SK-N-SH (cell line): ENCODE results near the gene RAD51B. TPM values are rescaled to one million over a fixed set of nuclear protein-coding genes. Genes with fewer than 3 reads are reported as not detected.

Experiments
- CTCF ChIA-PET: fragments of 300-600, 350-600 bp; formaldehyde crosslinking; extraction: SDS; loops from one replicate; lab custom pipeline; 2021; lab: Yijun Ruan, JAX
- POLR2A ChIA-PET: fragments of 350-600 bp; sonication (Branson Sonifier 250); formaldehyde crosslinking; extraction: SDS; loops from one replicate; lab custom pipeline; 2020; ENCODE audit warnings: antibody characterized with exemption, inconsistent platforms; lab: Yijun Ruan, JAX
- DNase-seq: peaks from one replicate; pipeline ENCODE4 v3.0.0; 2012
- H2AFZ ChIP-seq: fragments of 200-600 bp; sonication (generic); 2 replicates; pipeline ENCODE4 v1.8.1; 2016; ENCODE audit warnings: antibody characterized with exemption, mild to moderate bottlenecking, low read depth
- H3F3A ChIP-seq: fragments of 200-600 bp; sonication (generic); replicated peaks from 2 replicates; pipeline ENCODE3; 2016; ENCODE audit warnings: antibody characterized with exemption, mild to moderate bottlenecking; ENCODE audit not compliant: insufficient read depth
- H3K27ac ChIP-seq, 2 experiments: fragments of 200-500 bp in 1 of 2; fragments of 200-600 bp in 1 of 2; sonication (Bioruptor generic) in 1 of 2; sonication (generic), shearing (Covaris generic) in 1 of 2; 2 replicates each; pipeline versions ENCODE4 v1.5.1 to v1.6.1; 2014 to 2016; ENCODE audit warnings: low read depth in 2 of 2, inconsistent platforms in 1 of 2, low read length in 1 of 2, mild to moderate bottlenecking in 1 of 2, mixed read lengths in 1 of 2
- H3K27me3 ChIP-seq: fragments of 200-600 bp; sonication (generic), shearing (Covaris generic); 2 replicates; pipeline ENCODE4 v1.6.1; 2016; ENCODE audit warnings: mixed run types; ENCODE audit not compliant: insufficient read depth
- H3K36me3 ChIP-seq, 2 experiments: fragments of 200-500 bp in 1 of 2; fragments of 200-600 bp in 1 of 2; sonication (Bioruptor generic) in 1 of 2; sonication (generic) in 1 of 2; replicated peaks in 1 of 2; 2 replicates each; pipeline versions ENCODE3 to v1.5.1; 2014 to 2016; ENCODE audit warnings: low read length in 1 of 2, mild to moderate bottlenecking in 1 of 2; ENCODE audit not compliant: insufficient read depth in 2 of 2, control insufficient read depth in 1 of 2
- H3K4me1 ChIP-seq, 2 experiments: fragments of 200-500 bp in 1 of 2; fragments of 200-600 bp in 1 of 2; sonication (Bioruptor generic) in 1 of 2; sonication (generic), shearing (Covaris generic) in 1 of 2; 2 replicates each; pipeline versions ENCODE4 v1.5.1 to v1.6.1; 2014 to 2016; ENCODE audit warnings: low read depth in 1 of 2, low read length in 1 of 2, mixed run types in 1 of 2; ENCODE audit not compliant: insufficient read depth in 2 of 2, control insufficient read depth in 1 of 2
- H3K4me2 ChIP-seq: fragments of 200-600 bp; sonication (generic), shearing (Covaris generic); 2 replicates; pipeline ENCODE4 v1.6.1; 2017; ENCODE audit warnings: mixed run types
- H3K4me3 ChIP-seq, 2 experiments: fragments of 200-500 bp in 1 of 2; fragments of 200-600 bp in 1 of 2; sonication (Bioruptor generic) in 1 of 2; sonication (generic), shearing (Covaris generic) in 1 of 2; 2 replicates each; pipeline versions ENCODE4 v1.5.1 to v1.8.1; 2014 to 2016; ENCODE audit warnings: low read depth in 2 of 2, inconsistent platforms in 1 of 2, low read length in 1 of 2, mild to moderate bottlenecking in 1 of 2, mixed read lengths in 1 of 2, moderate library complexity in 1 of 2
- H3K79me2 ChIP-seq: fragments of 200-600 bp; sonication (generic); 2 replicates; pipeline ENCODE4 v1.8.1; 2017; ENCODE audit warnings: mild to moderate bottlenecking; ENCODE audit not compliant: insufficient read depth
- H3K9ac ChIP-seq: fragments of 200-600 bp; sonication (generic); 2 replicates; pipeline ENCODE4 v1.6.1; 2017; ENCODE audit warnings: mixed run types
- H3K9me2 ChIP-seq: fragments of 200-600 bp; sonication (generic); 2 replicates; pipeline ENCODE4 v1.6.1; 2017; ENCODE audit warnings: mixed run types
- H3K9me3 ChIP-seq: fragments of 200-600 bp; sonication (generic); 2 replicates; pipeline ENCODE4 v1.6.1; 2017; ENCODE audit warnings: mixed run types, mild to moderate bottlenecking, moderate library complexity
- H4K20me1 ChIP-seq: fragments of 200-600 bp; sonication (generic); 2 replicates; pipeline ENCODE4 v1.6.1; 2017; ENCODE audit warnings: mild to moderate bottlenecking, mixed run types; ENCODE audit not compliant: insufficient read depth
- CHD2 ChIP-seq: fragments of 150-350 bp; IDR thresholded peaks from 2 replicates; pipeline ENCODE4 v1.6.1; 2018; ENCODE audit warnings: low read length; ENCODE audit not compliant: partially characterized antibody
- CTCF ChIP-seq: fragments of 200-600 bp; sonication (generic); IDR thresholded peaks from 2 replicates; pipeline ENCODE4 v1.6.1; 2017; ENCODE audit warnings: antibody characterized with exemption, mild to moderate bottlenecking, moderate library complexity
- EP300 ChIP-seq, 2 experiments: IDR thresholded peaks; 2 replicates each; pipeline versions ENCODE4 v1.4.0 to v1.6.1; 2012; ENCODE audit warnings: borderline replicate concordance in 1 of 2, low read depth in 1 of 2, low read length in 1 of 2
- FOSL2 ChIP-seq: IDR thresholded peaks from 2 replicates; pipeline ENCODE4 v1.4.0; 2012; ENCODE audit warnings: low read depth, mild to moderate bottlenecking, moderate library complexity, borderline replicate concordance
- FOXM1 ChIP-seq: IDR thresholded peaks from 2 replicates; pipeline ENCODE4 v1.4.0; 2012; ENCODE audit warnings: low read depth, mild to moderate bottlenecking
- GATA2 ChIP-seq: sonication (generic); formaldehyde crosslinking; IDR thresholded peaks from 2 replicates; pipeline ENCODE4 v1.5.0; 2020; ENCODE audit warnings: mild to moderate bottlenecking, missing genetic modification reagents
- IRF3 ChIP-seq: fragments of 150-350 bp; IDR thresholded peaks from 2 replicates; pipeline ENCODE4 v1.6.1; 2016; ENCODE audit warnings: mild to moderate bottlenecking, low read depth, low read length
- POLR2AphosphoS5 ChIP-seq: IDR thresholded peaks from 2 replicates; pipeline ENCODE4 v1.6.1; 2012; ENCODE audit warnings: low read depth, low read length
- RAD21 ChIP-seq: IDR thresholded peaks from 2 replicates; pipeline ENCODE4 v1.6.1; 2012; ENCODE audit warnings: mild to moderate bottlenecking, low read length
- REST ChIP-seq: IDR thresholded peaks from 2 replicates; pipeline ENCODE4 v1.6.1; 2012; ENCODE audit warnings: mild to moderate bottlenecking, low read depth, low read length, moderate library complexity
- RFX5 ChIP-seq: IDR thresholded peaks from 2 replicates; pipeline ENCODE4 v1.6.1; 2012; ENCODE audit warnings: mild to moderate bottlenecking, improper control_type of control experiment, low read length
- YY1 ChIP-seq: IDR thresholded peaks from 2 replicates; pipeline ENCODE4 v1.4.0; 2012; ENCODE audit warnings: low read depth, mild to moderate bottlenecking
- WGBS: methylation state at CpG from one replicate; pipeline ENCODE4 v1.1.6; 2017; ENCODE audit warnings: low lambda C conversion rate; 5-methylcytosine and 5-hydroxymethylcytosine counted together
- polyA plus RNA-seq, 3 experiments: library from polyadenylated mRNA; depleted of rRNA; stranded (reverse); fragments of >200 nt; gene quantifications; 2 replicates each; pipeline ENCODE4 v1.2.3, GENCODE V29; 2012
- TF ChIP-seq, protein P1 (sequence below): fragments of 150-350 bp; IDR thresholded peaks from 2 replicates; pipeline ENCODE4 v1.6.1; 2017; ENCODE audit warnings: antibody characterized with exemption, low read length, low read depth, borderline replicate concordance

Gene RAD51B
- polyA plus RNA-seq, 1 of the 3 experiments (the other 2 are of a cell fraction), result 6.0 TPM

GRCh38 chr14:68297039-68297438 is 477.5 kb downstream of the RAD51B start:
- Histone ChIP-seq H4K20me1 (no peaks in the 10 kb centered on the region), H3K4me3 (no peak overlapping the region), H3K27ac (no peak overlapping the region), H3K4me1 (peaks cover 0 to 11% of the 10 kb centered on the region in 2 experiments; a peak in 3 of 4 replicates), H3K36me3 (no peaks in the 10 kb centered on the region), H3F3A (no peaks in the 10 kb centered on the region), H3K27me3 (no peaks in the 10 kb centered on the region), H3K79me2 (no peaks in the 10 kb centered on the region), H3K4me2 (no peak overlapping the region), H3K9me3 (no peaks in the 10 kb centered on the region), H2AFZ (no peak overlapping the region), H3K9ac (no peak overlapping the region), H3K9me2 (no peaks in the 10 kb centered on the region)
- no peak for DNase-seq
- WGBS, result 93% methylated on average over 4 of the region's 4 CpGs
- CTCF ChIA-PET, result interaction anchor here (0.8 to 1.5 kb wide), 2 partner anchors 9 to 491 kb away, joined by 3 to 5 read pairs; no protein-coding TSS in a partner anchor
- TF ChIP-seq CHD2 (no peak), RFX5 (no peak), RAD21 (no peak), POLR2AphosphoS5 (no peak), EP300 (IDR thresholded peaks at IDR 0.05; ENCODE audit: borderline replicate concordance in 1 of 2, low read depth in 1 of 2, low read length in 1 of 2) (no peak), GATA2 (CRISPR knock-in tag) (no peak)
- POLR2A ChIA-PET, result no interaction called here

DNA sequence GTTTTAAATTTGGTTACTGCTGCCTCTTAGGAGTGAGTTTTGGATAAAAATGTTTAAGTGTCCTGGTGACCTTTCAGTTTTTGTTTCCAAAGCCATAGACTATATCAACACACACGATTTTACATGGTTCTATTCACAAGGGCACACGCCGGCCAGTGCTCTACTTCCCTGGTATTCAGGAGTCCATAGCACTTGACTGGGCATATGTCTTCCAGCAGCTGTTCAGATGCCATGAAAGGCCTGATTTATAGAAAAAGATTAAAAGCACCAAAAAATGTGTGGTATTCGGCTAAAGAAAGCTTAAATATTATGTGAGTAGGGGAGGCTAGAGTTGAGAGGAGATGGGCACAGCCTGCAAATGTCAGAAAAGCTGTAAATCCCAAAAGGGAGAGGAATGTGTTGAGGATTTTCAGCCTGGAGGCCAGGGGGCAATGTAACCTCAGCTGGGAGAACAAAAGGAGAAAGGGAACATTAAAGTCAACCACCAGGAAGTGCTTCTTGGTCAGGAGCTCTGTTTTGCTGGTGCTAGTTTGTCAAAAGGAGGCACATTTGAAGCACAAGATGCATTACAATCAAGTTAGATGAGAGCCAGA is 478.4 kb downstream of the RAD51B start:
- peaks cover 0 to 5% of the 10 kb centered on the region in 2 experiments; a peak in 3 of 4 replicates for H3K4me1 ChIP-seq
- no peaks in the 10 kb centered on the region for H3K9me2 ChIP-seq
- H3K27me3 ChIP-seq, result no peaks in the 10 kb centered on the region
- no peak overlapping the region for H2AFZ ChIP-seq
- no peaks in the 10 kb centered on the region for H3F3A ChIP-seq
- no peak overlapping the region for H3K4me2 ChIP-seq
- peak; percentile 27; the same call in 1 of the 2 replicates for TF ChIP-seq CTCF
- peak; percentile 46 for TF ChIP-seq RAD21
- no peak for TF ChIP-seq FOSL2
- H3K4me3 ChIP-seq, result no peak overlapping the region
- no peaks in the 10 kb centered on the region for H3K9me3 ChIP-seq
- ChIA-PET CTCF (interaction anchor here (1.0 to 1.5 kb wide), 4 partner anchors 11 to 519 kb away, joined by 3 to 6 read pairs (median 4); no protein-coding TSS in a partner anchor), POLR2A (no interaction called here)
- 85% methylated on average over 4 of the region's 4 CpGs for WGBS
- H4K20me1 ChIP-seq, result no peaks in the 10 kb centered on the region
- H3K36me3 ChIP-seq, result no peaks in the 10 kb centered on the region
- peak overlapping the region in 1 of 2 experiments; percentile 30; a peak in 1 of 4 replicates for H3K27ac ChIP-seq
- no peak for DNase-seq
- H3K9ac ChIP-seq, result no peak overlapping the region
- H3K79me2 ChIP-seq, result no peaks in the 10 kb centered on the region

GRCh38 chr14:68300608-68301007 is 481.0 kb downstream of the RAD51B start:
- H3K9ac ChIP-seq, result no peak overlapping the region
- no peaks in the 10 kb centered on the region for H3K27me3 ChIP-seq
- ChIA-PET POLR2A (no interaction called here), CTCF (no interaction called here)
- WGBS, result 96% methylated on average over 4 of the region's 4 CpGs
- no peaks in the 10 kb centered on the region for H3K36me3 ChIP-seq
- no peak overlapping the region for H3K4me2 ChIP-seq
- H3K79me2 ChIP-seq, result no peaks in the 10 kb centered on the region
- H4K20me1 ChIP-seq, result no peaks in the 10 kb centered on the region
- DNase-seq, result no peak
- no peak overlapping the region for H3K27ac ChIP-seq
- no peaks in the 10 kb centered on the region for H3F3A ChIP-seq
- no peaks in the 10 kb centered on the region for H3K4me1 ChIP-seq
- H3K9me3 ChIP-seq, result no peaks in the 10 kb centered on the region
- H3K4me3 ChIP-seq, result no peak overlapping the region
- no peak overlapping the region for H2AFZ ChIP-seq
- H3K9me2 ChIP-seq, result no peaks in the 10 kb centered on the region
- TF ChIP-seq REST, result no peak
- no peak for TF ChIP-seq FOXM1
- no peak for TF ChIP-seq YY1
- TF ChIP-seq, protein P1, sequence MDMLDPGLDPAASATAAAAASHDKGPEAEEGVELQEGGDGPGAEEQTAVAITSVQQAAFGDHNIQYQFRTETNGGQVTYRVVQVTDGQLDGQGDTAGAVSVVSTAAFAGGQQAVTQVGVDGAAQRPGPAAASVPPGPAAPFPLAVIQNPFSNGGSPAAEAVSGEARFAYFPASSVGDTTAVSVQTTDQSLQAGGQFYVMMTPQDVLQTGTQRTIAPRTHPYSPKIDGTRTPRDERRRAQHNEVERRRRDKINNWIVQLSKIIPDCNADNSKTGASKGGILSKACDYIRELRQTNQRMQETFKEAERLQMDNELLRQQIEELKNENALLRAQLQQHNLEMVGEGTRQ, result no peak
- no peak for TF ChIP-seq IRF3
